Heart left ventricle (tissue), 13 donors: ENCODE measurements around the gene ADCY3.

Experiments
- POLR2A ChIP-seq, 2 donors: fragments of 450-650 bp; IDR thresholded peaks; one replicate each; pipeline ENCODE4 v1.6.1; 2017; ENCODE audit warnings: antibody characterized with exemption in 2 of 2, mild to moderate bottlenecking in 2 of 2, moderate library complexity in 2 of 2
- TF ChIP-seq, protein P1 (sequence below), 12 donors: fragments of 200-600 bp; sonication (generic) in 4 of 12; IDR thresholded peaks; one replicate each; pipeline versions ENCODE4 v1.5.0 to v1.8.0; 2018 to 2022; ENCODE audit warnings: antibody characterized with exemption in 12 of 12, mild to moderate bottlenecking in 5 of 12
- donor health status: ischemic (EF 13 %, LVEDD 7.1; RV severe dilation, severe dysfunction).
- donor health status: DM: no; HTN: yes; CAD: no.
- donor health status: DM: no; HTN: no; CAD: no.
- donor health status: ischemic (EF 25% LVEDD 6.9; RV normal size, moderate dysfunction).
- donor health status: ischemic (EF 25% LVEDD 5.7; RV mildly dilated, moderate dysfunction).
- donor health status: ischemic (EF 35%, LVEDD 5.7; RV mildly dilated, moderate dysfunction).
- donor health status: nonischemic (EF 11% LVEDD 7.7; RV severe dilation, severe dysfunction).
- donor health status: DM: yes; HTN: yes; CAD: no.
- donor health status: PGD.
- donor health status: ischemic (EF 29% LVEDD 5.4; RV normal size, mild dysfunction).
- donor health status: nonischemic (EF 23%, LVEDD 6.1; RV moderate dilation, normal function).

DNA sequence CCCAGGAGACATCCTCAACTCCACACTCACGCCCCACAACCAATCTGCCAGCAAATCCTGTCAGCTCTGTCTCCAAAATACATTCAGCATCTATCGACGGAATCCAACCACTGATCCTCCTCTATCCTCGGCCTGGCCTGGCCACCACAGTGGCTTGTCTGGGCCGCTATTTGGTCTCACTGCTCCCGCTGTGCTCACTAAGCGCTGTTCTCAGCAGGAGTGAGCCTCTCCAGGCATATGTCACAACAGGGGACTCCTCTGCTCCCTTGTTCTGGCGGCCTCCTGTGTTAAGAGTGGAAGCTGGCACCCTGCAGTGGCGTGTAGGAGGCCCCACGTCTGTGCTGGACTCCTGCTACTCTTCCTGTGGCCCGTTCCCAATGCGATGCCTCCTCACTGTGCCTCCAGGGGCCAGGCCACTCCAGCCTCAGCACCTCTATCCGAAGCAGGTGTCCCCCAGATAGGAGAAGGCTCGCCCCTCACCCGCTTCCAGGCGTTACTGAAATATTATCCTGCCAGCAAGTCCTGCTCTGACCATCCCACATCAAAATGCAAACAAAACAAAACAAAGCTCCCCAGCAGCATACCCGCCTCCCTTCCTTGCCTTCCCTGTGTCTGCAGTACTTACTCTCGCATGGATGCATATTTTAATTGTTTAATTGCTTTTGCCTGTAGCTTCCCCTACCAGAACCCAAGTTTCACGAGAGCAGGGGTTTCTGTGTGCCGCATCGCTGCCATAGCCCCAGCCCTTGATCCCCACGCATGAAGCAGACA lies 86.9 kb downstream of the ADCY3 start:
- TF ChIP-seq POLR2A (IDR thresholded peaks at IDR 0.05): no peak
- TF ChIP-seq, protein P1, sequence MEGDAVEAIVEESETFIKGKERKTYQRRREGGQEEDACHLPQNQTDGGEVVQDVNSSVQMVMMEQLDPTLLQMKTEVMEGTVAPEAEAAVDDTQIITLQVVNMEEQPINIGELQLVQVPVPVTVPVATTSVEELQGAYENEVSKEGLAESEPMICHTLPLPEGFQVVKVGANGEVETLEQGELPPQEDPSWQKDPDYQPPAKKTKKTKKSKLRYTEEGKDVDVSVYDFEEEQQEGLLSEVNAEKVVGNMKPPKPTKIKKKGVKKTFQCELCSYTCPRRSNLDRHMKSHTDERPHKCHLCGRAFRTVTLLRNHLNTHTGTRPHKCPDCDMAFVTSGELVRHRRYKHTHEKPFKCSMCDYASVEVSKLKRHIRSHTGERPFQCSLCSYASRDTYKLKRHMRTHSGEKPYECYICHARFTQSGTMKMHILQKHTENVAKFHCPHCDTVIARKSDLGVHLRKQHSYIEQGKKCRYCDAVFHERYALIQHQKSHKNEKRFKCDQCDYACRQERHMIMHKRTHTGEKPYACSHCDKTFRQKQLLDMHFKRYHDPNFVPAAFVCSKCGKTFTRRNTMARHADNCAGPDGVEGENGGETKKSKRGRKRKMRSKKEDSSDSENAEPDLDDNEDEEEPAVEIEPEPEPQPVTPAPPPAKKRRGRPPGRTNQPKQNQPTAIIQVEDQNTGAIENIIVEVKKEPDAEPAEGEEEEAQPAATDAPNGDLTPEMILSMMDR (IDR thresholded peaks at IDR 0.05): no peak
